22Rv1 (cell line): Measurements from ENCODE around the gene PRSS36.
"Not testable (repeated sequence)": the region's sequence is repeated elsewhere in the genome, so short reads cannot be mapped to it uniquely, and the experiment has no call there.

ENCODE experiments used
- H3K27ac ChIP-seq: fragments of 450-650 bp; 2 replicates; pipeline ENCODE4 v1.5.1; 2017
- ZFX ChIP-seq: fragments of 450-650 bp; IDR thresholded peaks from 2 replicates; pipeline ENCODE4 v1.6.1; 2017; ENCODE audit warnings: antibody characterized with exemption, borderline replicate concordance
- TF ChIP-seq, protein P1 (sequence below): fragments of 450-650 bp; IDR thresholded peaks from 2 replicates; pipeline ENCODE4 v1.5.1; 2017; ENCODE audit warnings: mild to moderate bottlenecking

Gene PRSS36

DNA sequence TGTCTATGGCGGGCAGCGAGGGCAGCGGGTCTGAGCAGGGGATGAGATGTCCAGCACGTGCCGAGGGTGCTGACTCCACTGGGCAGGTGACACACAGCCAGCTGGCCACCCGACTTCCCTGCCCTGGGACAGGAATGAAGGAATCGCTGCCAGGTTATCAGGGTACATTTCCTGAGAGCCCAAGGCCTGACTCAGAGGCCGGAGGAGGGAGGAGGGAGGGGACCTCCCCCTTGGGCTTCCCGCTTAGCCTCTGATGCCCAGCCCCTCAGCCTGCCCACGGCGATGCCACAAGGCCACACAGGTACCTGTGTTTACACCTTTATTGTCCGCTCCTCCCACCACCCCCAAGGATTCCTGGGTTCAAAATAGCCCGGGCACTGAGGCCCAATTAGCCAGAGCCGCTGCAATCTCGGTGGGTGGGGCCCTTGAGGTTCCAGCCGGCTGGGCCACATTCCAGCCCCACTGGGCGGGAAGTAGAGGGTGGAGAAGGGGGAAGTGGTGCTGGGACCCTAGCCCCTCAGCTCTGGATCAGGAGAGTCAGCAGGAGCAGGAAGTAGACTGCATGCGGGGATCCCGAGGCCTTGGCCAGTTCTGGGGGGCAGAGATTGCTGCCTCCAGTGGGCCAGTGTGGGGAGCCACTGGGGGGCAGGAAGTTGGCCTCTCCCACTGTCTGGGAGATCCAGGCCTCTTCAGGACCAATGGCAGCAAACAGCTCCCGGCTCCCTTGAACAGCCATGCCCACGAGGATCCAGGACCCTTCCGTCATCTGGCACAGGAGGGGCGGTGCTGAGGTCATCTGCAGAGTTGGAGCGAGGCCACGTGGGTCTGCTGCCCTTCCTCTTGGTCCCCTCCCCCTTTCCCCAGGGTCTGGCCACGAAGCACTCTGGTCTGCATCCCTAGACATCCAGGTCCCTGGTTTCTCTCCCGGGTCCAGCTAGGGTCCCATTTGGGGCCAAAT is 11.0 kb downstream of the PRSS36 start:
- TF ChIP-seq ZFX: no peak
- TF ChIP-seq, protein P1, sequence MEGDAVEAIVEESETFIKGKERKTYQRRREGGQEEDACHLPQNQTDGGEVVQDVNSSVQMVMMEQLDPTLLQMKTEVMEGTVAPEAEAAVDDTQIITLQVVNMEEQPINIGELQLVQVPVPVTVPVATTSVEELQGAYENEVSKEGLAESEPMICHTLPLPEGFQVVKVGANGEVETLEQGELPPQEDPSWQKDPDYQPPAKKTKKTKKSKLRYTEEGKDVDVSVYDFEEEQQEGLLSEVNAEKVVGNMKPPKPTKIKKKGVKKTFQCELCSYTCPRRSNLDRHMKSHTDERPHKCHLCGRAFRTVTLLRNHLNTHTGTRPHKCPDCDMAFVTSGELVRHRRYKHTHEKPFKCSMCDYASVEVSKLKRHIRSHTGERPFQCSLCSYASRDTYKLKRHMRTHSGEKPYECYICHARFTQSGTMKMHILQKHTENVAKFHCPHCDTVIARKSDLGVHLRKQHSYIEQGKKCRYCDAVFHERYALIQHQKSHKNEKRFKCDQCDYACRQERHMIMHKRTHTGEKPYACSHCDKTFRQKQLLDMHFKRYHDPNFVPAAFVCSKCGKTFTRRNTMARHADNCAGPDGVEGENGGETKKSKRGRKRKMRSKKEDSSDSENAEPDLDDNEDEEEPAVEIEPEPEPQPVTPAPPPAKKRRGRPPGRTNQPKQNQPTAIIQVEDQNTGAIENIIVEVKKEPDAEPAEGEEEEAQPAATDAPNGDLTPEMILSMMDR: no peak
- no peak overlapping the region for H3K27ac ChIP-seq

DNA sequence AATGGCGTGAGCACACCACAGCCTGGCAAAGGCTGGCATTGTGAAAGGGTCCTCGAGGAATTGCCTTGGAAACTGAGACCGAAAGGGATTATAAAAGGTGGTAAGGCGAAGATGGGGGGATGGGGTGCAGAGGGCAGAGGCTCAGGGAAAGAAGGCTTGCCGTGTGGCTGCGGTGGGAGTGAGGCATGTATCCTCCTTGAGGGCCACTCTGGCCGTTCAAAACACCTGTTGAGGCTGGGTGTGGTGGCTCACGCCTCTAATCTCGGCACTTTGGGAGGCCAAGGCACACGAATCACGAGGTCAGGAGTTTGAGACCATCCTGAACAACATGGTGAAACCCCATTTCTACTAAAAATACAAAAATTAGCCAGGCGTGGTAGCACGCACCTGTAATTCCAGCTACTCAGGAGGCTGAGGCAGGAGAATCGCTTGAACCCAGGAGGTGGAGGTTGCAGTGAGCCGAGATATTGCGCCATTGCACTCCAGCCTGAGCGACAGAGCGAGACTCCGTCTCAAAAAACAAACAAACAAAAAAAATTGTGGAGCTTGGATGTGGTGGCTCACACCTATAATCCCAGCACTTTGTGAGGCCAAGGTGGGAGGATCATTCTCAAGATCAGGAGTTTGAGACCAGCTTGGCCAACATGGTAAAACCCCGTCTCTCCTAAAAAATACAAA is 12.9 kb downstream of the PRSS36 start:
- not testable (repeated sequence) for H3K27ac ChIP-seq

GRCh38 chr16:31136287-31136662 is 13.6 kb downstream of the PRSS36 start:
- peak overlapping the region; percentile 42; the same call in 1 of the 2 replicates for H3K27ac ChIP-seq
- TF ChIP-seq ZFX: no peak
- TF ChIP-seq, protein P1: no peak

DNA sequence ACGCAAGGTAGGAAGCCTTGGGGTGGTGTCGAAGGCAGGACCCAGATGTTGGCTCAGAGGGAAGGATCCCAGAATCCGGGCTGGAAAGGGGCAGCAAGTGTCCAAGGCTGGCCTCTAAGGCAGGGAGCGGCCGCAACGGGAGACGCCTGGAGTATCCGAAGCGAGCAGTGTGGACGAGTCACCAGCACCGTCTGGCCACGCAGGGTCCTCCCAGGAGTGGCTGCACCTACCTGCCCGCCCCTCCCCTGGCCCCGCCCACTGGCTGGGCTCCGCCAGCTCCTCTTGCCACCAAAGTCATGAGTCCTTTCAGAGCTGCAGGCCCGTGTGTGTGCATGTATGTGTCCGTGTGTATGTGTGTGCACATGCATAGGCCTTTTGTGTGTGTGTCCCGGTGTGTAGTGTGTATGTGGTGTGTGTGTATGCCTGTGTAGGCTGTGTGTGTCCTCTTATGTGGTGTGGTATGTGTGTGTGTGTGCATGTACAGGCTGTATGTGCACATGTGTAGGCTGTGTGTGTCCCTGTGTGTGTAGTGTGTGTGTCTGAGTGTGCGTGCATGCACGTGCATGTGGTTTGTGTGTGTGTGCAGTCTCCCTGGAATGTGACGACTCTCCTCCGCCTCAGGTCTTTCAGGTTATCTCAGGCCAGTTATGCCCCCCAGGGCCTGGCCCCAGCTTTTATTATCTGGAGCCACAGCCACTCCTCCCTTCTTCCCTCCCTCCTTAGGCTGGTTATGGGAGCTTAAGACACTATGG is 14.2 kb downstream of the PRSS36 start, which contains the start of gene PRSS8:
PRSS8 (minus strand) TSS at position 193 of the 752 bp plus-strand sequence. CDS start 229 bp downstream, outside the sequence.
- H3K27ac ChIP-seq: peak within 1 kb of the TSS; percentile 42
- no peak for TF ChIP-seq ZFX
- TF ChIP-seq, protein P1: no peak

GRCh38 chr16:31134625-31135534 is 15.0 kb downstream of the PRSS36 start:
- TF ChIP-seq ZFX: no peak
- TF ChIP-seq, protein P1: no peak
- H3K27ac ChIP-seq: peak overlapping the region; percentile 42

DNA sequence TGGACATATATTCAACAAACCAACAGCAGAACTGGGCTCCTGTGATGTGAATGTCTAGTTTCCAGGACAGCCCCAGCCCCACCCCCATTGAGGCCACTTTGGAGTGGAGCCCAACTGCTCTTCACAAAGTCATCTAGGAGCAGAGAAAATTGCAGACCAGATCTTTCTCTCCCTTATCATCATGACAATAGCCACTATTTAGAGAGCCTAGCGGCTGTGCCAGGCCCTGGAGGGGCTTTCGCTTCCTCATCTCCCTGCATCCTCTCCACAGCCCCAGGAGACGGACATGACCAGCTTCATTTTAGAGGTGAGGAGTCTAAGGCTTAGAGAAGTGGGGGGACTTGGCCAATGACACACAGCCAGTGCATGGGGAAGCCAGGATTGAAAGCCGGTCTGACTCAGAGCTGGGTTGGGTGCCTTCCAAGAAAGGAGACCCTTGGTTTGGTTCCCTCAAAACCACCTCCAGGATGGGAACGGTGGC is 15.7 kb downstream of the PRSS36 start:
- no peak overlapping the region; the same call in 1 of the 2 replicates for H3K27ac ChIP-seq
- TF ChIP-seq ZFX: no peak
- TF ChIP-seq, protein P1: no peak
